Measurements from ENCODE around the gene ZGRF1.
A peak's percentile ranks its signal among the peaks of the same experiment; 100 is the strongest.
"Not testable (repeated sequence)": the region's sequence is repeated elsewhere in the genome, so short reads cannot be mapped to it uniquely, and the experiment has no call there.

Gene ZGRF1

DNA sequence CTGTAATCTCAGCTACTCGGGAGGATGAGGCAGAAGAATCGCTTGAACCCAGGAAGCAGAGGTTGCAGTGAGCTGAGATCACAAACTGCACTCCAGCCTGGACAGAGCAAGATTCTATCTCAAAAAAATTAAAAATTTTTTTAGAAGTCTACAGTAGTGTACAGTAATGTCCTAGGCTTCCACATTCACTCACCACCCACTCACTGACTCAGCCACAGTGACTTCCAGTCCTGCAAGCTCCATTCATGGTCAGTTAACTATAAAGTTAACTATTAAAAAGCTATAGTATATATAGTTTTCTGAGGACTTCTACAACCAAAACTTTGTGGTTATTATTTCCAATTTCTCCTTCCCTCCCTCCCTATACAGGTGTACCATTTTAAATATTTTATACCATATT is 86.0 kb downstream of the ZGRF1 start:
- no peak for DNase-seq (ENCODE audit: low spot score)

DNA sequence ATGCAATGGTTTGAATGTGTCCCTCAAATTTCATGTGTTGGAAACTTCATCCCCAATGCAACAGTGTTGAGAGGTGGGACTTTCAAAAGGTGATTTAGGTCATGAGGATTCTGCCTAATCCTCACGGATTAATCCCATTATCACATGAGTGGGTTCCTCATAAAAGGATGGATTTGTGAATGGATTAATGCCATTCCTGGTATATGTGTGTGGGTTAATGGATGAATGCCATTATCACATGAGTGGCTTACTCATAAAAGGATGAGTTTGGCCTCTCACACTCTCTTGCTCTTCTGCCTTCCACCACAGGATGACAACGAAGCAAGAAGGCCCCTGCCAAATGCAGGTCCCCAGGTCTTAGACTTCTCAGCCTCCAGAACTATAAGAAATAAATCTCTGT is 90.2 kb downstream of the ZGRF1 start:
- no peak for DNase-seq (ENCODE audit: low spot score)

GRCh38 chr4:112545346-112545745 is 91.4 kb downstream of the ZGRF1 start:
- DNase-seq (ENCODE audit: low spot score), result no peak

DNA sequence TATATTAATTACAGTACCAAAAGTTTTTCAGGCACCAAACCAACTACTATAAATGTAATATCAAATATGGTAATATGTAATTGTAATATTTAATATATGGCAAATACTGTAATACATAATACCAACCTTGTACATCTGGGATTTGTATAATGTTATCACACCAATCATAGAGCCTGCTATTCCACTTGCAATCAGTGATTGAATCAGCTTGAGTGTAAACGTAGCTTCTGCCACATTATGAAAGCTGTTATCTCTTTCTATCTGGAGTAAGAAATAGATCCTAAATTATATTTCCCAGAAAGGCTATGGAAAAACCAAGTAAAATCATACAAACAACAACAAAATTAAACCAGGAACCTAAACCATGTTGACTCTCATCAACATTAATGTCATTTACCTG is 96.0 kb downstream of the ZGRF1 start:
- no peak for DNase-seq (ENCODE audit: low spot score)

GRCh38 chr4:112536123-112536522 is 100.6 kb downstream of the ZGRF1 start:
- no peak for DNase-seq (ENCODE audit: low spot score)

DNA sequence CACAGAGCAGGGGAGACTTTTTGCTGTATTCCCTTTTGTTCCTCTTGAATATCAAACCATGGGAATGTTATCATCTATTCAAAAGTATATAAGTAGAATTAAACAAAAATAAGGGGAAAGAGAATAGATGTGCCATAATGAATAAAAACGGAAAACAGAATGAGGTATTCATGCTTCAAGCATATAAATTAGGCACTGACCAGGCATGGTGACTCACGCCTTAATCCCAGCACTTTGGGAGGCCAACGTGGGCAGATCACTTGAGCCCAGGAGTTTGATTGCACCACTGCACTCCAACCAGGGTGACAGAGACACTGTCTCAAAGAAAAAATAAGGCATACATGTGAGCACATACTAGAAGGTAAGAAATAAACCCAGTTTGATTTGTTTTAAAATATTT is 104.4 kb downstream of the ZGRF1 start:
- no peak for DNase-seq (ENCODE audit: low spot score)

DNA sequence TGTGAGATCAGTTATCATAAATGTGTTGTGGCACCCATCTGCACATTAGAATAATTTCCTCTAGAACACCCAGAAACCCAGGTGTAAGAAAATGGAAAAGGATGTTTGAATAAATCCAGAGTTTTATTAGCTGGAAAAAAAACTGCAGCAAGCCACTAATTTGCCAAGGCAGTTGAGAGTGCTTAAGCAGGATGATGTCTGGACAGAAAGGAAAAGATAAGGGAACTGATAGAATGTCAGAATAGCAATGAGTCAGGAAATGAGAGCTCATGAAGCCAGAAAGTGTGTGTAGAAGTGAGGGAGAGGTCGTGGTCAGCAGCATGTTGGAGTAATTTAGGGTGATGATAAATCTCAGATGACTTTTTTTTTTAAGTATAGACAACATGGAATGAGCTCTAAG is 105.6 kb downstream of the ZGRF1 start:
- no peak for DNase-seq (ENCODE audit: low spot score)

DNA sequence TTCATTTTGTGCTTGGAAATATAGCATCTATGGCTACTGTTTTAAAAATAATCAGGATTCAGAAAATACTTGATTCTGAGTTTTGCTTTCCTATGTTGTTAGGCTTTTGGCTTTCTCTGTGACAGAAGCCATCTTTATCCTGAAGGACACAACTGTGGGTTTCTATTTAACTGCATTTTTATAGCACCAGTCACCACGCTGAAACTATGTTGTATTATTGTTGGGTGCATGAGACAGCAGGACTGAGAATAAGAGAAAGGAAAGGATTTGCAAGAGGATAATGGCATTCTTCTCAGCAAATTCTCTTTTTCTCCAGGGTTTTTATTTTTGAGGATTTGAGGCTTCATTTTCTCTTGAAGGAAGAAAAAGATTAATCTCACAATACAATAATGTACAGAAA is 110.6 kb downstream of the ZGRF1 start:
- DNase-seq (ENCODE audit: low spot score), result no peak

DNA sequence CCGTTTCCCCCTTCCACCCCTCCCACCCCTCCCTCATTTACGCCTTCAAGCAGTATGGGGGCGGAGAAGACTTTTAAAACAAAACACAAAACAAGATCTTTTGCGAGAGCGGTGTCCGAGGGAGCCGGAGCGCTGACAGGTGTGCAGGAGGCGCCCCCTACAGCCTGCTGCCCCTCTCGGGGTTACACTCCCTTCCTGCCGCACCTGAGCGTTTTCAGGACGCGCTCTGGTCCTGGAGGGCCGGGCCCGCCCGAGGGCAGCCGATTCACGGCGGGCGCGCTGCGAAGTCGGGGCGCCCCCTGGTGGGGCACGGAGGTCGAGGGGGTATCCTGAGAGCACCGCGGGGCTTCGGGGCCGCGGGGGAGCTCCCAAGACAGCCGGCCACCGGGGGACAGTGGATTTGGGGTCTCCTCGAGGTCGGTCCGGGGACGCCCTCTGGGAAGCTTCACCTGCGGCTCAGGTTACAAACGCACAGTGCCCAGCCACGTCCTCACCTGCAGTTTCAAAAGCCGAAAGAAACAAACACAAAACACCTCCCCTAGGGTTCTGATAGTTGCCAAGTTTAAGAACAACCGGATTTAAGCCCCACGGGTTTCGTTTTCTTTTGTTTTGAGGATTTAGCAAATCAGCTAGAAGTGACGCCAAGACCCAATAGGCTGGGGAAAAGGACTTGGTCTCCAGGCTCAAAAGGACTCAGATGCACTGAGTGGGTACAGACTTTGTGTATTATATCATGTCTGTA is 112.8 kb downstream of the ZGRF1 start:
- DNase-seq (ENCODE audit: low spot score), result peak; percentile 76

DNA sequence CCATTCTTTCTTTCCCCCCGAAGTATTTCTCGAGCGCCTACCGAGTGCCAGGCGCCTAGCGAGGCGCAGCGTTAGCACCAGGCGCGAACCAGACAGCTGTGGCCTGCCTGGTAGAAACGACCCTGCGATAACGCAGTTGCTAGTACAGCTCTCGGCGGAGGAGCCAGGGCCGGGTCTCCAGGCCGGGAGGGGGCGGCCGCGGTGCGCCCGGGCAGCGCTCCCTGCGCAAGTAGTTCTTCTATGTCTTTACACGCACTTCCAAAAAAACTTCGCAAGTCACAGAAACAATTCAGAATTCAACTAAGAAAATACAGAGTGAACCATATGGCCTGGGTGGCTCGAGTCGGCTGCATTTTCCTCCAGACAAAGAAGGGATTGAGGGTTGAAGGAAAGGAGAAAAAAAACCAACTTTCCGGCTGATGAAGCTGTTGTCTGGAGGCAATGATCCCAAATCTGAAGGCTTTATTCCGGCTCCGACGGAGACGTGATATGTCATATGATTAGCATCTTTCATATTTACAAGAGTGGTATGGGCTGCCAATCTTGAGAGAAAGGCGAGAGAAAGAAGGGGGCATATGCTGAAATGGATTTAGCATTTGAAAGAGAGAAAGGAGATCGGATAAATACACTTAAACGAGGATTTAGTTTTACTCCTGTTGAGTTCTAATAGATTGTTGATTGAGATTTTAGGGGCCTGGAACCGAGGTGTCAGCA is 113.5 kb downstream of the ZGRF1 start:
- peak; percentile 46 for DNase-seq (ENCODE audit: low spot score)

DNA sequence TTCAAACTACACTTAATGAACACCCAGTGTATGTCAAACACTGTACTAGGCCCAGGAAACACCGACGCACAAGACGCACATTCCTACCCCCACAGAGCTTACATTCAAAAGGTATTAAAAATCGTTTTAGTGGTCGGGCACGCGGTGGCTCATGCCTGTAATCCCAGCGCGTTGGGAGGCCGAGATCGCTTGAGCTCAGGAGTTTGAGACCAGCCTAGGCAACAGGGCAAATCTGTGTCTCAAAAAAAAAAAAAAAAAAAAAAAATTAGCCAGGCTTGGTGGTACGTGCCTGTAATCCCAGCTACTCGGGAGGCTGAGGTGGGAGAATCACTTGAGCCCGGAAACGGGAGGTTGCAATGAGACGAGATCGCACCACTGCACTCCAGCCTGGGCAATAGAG is 114.3 kb downstream of the ZGRF1 start:
- not testable (repeated sequence) for DNase-seq (ENCODE audit: low spot score)

- DNase-seq (ENCODE audit: low spot score), result no peak
Measured at GRCh38 chr4:112521123-112522023, 115.3 kb downstream of the ZGRF1 start.

GRCh38 chr4:112520598-112521122 is 116.0 kb downstream of the ZGRF1 start:
- no peak for DNase-seq (ENCODE audit: low spot score)

- peak; percentile 43 for DNase-seq (ENCODE audit: low spot score)
Measured at GRCh38 chr4:112519689-112520597, 116.8 kb downstream of the ZGRF1 start.

DNA sequence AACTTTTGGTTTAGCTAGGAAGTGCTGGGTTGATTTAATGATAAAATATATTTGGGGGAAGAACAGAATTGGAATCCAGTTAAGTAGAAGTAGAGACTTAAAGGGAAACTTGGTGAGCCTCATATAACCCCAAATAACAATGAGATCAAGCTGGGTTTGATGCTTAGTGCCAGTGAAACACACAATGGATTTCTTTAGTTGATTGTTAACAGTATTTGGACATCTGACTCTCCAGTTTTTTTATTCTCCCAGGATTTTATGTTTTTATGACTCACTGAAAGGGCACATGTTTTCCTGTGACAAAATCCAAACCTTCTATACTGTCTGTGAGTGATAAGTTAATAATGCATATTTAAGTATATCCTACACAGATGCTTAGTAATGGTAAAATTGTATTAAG is 118.0 kb downstream of the ZGRF1 start:
- DNase-seq (ENCODE audit: low spot score), result no peak

- no peak for DNase-seq (ENCODE audit: low spot score)
Measured at GRCh38 chr4:112517911-112518310, 118.8 kb downstream of the ZGRF1 start.

DNA sequence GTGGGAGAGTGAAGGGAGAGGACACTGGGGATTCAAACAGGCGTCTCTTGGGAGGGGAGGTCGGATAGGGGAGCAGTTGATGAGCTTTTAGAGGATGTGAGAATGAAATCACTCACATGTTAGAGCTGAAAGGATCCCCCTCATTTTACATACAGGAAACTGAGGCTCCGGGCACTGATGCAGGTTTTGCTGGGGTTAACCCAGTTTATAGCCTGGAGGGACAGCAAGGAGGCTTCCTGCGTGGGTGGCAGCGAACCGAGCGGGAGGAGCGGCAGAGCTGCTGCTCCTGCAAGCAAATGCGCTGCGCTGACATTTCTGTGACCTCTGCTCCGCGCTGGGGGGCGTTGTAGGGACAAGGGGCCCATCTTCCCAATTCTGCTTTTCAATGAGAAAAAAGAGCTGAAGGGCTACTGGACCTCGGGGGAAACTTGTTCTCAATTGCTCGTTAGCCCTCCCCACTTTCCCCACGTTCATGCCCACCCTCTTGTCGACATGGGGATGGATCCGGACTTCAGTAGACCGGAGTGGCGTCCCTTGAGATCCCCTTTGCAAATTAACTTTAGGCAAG is 119.6 kb downstream of the ZGRF1 start:
- peak; percentile 31 for DNase-seq (ENCODE audit: low spot score)

DNA sequence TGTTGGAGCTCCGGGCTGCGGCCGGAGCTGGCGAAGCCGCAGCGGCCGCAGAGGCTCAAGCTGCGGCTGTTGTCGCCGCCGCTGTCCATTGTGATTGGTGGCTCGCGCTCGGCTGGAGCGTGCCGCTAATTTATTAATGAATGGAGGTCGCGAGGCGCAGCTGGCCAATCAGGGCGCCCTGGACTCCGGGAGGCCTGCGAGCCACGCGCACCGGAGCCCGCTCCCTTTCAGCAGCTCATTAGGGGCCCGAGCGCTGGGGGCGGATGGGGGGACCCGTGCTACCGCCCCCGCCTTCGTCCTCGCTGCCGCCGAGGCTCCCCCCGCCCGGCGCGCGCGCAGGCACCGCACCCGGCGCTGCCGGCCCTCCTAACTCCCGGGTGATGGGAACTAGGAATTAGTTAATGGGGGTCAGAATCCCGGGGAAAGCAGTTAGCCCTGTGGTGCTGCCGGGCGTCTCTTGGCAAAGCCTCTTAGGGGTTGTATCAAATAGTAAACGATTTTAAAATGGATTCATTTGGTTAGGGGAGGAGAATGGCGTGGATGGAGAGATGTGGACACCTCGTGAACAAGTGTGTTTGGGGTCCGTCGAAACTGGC is 120.1 kb downstream of the ZGRF1 start:
- peak; percentile 47 for DNase-seq (ENCODE audit: low spot score)

- DNase-seq (ENCODE audit: low spot score), result peak; percentile 31
Measured at GRCh38 chr4:112516066-112516470, 120.6 kb downstream of the ZGRF1 start, which contains the start of gene NEUROG2. Gene NEUROG2, minus strand, starts transcription at chr4:112516180. Its CDS starts 705 bp downstream, at chr4:112515475.
